ENCODE results near the gene REC114. TPM values are rescaled to one million over a fixed set of nuclear protein-coding genes. Genes with fewer than 3 reads are reported as not detected.

The REC114 gene
- total and polyA plus RNA-seq, 9 of the 15 experiments (the other 6 are each of a cell fraction or from before 2014, with no cell fraction given) = 0.07 to 0.24 TPM; not detected in 7

DNA sequence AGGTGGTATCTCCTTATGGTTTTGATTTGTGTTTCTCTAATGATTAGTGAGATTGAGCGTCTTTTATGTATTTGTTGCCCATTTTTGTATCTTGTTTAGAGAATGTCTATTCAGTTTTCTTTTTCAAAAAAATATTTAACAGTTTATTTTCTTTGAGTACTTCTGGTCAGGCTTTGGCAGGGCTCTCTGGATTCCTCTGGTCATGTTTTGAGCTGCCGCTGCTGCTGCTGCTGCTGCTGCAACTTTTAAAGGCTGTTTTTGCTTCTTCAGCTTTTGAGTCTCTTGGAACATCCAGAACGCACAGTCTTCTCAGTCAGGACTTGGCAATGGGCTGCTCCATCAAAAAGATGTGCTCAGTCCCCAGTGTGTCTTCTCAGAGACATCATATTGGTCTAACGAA is 40.1 kb downstream of the REC114 start:
- Histone ChIP-seq H3K4me3 (no peak overlapping the region), H3K27ac (ENCODE audit: extremely low read depth, low read depth, low read length) (no peak overlapping the region), H3K4me2 (ENCODE audit: insufficient read depth, low read length) (no peak overlapping the region), H3K9me3 (replicated peaks; ENCODE audit: control insufficient read depth, insufficient read depth, low read depth, low read length) (no peaks in the 10 kb centered on the region), H3K9me1 (ENCODE audit: control insufficient read depth, insufficient read depth, low read length) (no peaks in the 10 kb centered on the region), H3K36me3 (ENCODE audit: control insufficient read depth, insufficient read depth, low read length) (no peaks in the 10 kb centered on the region), H4K20me1 (replicated peaks; ENCODE audit: control insufficient read depth, insufficient read depth, low read length) (no peaks in the 10 kb centered on the region), H3K79me2 (ENCODE audit: control insufficient read depth, insufficient read depth, low read length) (no peaks in the 10 kb centered on the region), H2AFZ (ENCODE audit: low read depth, low read length) (peak overlapping the region; percentile 51; the same call in 1 of the 2 replicates), H3K9ac (ENCODE audit: insufficient read depth in 1 of 2, low read depth in 2 of 2, low read length in 2 of 2) (no peak overlapping the region), H3K4me1 (replicated peaks in 1 of 2; ENCODE audit: control insufficient read depth in 2 of 2, insufficient read depth in 2 of 2, low read length in 2 of 2) (peaks cover 11 to 17% of the 10 kb centered on the region in 2 experiments; a peak in 4 of 5 replicates), H3K27me3 (ENCODE audit: control insufficient read depth in 2 of 2, insufficient read depth in 2 of 2, low read length in 2 of 2) (no peaks in the 10 kb centered on the region)
- ATAC-seq (no peak), FAIRE-seq (no peak), DNase-seq (ENCODE audit: extremely low read depth in 1 of 4, low spot score in 3 of 4) (no peak)
- ChIA-PET POLR2A (no interaction called here), CTCF (ENCODE audit: low intra/inter-chr PET ratio) (no interaction called here)
- no TSS peak for BruUV-seq (replicated peaks)
- WGBS (ENCODE audit: insufficient coverage, low coverage, missing lambda C conversion rate) = 43% methylated on average over 4 of the region's 4 CpGs
- intact Hi-C loops (cut with micrococcal nuclease) = no loop called here
- in situ Hi-C loops (cut with MboI) = no loop called here
- TF ChIP-seq HDAC1 (IDR thresholded peaks at IDR 0.05) (no peak), PCBP2 (IDR thresholded peaks at IDR 0.05; ENCODE audit: low read depth, low read length, poor library complexity, severe bottlenecking) (no peak), BRF1 (IDR thresholded peaks at IDR 0.05; ENCODE audit: borderline replicate concordance, extremely low read depth, insufficient read length) (no peak), MEIS2 (IDR thresholded peaks at IDR 0.05; ENCODE audit: partially characterized antibody) (no peak), HMG20A (CRISPR knock-in tag; conservative IDR thresholded peaks at IDR 0.05) (no peak), FOXA3 (CRISPR knock-in tag; conservative IDR thresholded peaks at IDR 0.05 in 1 of 2, IDR thresholded peaks at IDR 0.05 in 1 of 2) (no peak), HOXB6 (CRISPR knock-in tag; IDR thresholded peaks at IDR 0.05; ENCODE audit: borderline replicate concordance) (no peak), BRCA1 (IDR thresholded peaks at IDR 0.05) (no peak), BRCA1 (CRISPR knock-in tag; IDR thresholded peaks at IDR 0.05) (no peak), NR3C1 (CRISPR knock-in tag; IDR thresholded peaks at IDR 0.05) (no peak)
- TF ChIP-seq, protein P1, sequence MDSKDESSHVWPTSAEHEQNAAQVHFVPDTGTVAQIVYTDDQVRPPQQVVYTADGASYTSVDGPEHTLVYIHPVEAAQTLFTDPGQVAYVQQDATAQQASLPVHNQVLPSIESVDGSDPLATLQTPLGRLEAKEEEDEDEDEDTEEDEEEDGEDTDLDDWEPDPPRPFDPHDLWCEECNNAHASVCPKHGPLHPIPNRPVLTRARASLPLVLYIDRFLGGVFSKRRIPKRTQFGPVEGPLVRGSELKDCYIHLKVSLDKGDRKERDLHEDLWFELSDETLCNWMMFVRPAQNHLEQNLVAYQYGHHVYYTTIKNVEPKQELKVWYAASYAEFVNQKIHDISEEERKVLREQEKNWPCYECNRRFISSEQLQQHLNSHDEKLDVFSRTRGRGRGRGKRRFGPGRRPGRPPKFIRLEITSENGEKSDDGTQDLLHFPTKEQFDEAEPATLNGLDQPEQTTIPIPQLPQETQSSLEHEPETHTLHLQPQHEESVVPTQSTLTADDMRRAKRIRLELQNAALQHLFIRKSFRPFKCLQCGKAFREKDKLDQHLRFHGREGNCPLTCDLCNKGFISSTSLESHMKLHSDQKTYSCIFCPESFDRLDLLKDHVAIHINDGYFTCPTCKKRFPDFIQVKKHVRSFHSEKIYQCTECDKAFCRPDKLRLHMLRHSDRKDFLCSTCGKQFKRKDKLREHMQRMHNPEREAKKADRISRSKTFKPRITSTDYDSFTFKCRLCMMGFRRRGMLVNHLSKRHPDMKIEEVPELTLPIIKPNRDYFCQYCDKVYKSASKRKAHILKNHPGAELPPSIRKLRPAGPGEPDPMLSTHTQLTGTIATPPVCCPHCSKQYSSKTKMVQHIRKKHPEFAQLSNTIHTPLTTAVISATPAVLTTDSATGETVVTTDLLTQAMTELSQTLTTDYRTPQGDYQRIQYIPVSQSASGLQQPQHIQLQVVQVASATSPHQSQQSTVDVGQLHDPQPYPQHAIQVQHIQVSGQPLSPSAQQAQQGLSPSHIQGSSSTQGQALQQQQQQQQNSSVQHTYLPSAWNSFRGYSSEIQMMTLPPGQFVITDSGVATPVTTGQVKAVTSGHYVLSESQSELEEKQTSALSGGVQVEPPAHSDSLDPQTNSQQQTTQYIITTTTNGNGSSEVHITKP (IDR thresholded peaks at IDR 0.05; ENCODE audit: partially characterized antibody) = no peak
- TF ChIP-seq, protein P2, sequence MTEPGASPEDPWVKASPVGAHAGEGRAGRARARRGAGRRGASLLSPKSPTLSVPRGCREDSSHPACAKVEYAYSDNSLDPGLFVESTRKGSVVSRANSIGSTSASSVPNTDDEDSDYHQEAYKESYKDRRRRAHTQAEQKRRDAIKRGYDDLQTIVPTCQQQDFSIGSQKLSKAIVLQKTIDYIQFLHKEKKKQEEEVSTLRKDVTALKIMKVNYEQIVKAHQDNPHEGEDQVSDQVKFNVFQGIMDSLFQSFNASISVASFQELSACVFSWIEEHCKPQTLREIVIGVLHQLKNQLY (CRISPR knock-in tag; conservative IDR thresholded peaks at IDR 0.05) = no peak
- TF ChIP-seq, protein P3, sequence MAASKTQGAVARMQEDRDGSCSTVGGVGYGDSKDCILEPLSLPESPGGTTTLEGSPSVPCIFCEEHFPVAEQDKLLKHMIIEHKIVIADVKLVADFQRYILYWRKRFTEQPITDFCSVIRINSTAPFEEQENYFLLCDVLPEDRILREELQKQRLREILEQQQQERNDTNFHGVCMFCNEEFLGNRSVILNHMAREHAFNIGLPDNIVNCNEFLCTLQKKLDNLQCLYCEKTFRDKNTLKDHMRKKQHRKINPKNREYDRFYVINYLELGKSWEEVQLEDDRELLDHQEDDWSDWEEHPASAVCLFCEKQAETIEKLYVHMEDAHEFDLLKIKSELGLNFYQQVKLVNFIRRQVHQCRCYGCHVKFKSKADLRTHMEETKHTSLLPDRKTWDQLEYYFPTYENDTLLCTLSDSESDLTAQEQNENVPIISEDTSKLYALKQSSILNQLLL (CRISPR knock-in tag; IDR thresholded peaks at IDR 0.05; ENCODE audit: borderline replicate concordance) = no peak
- TF ChIP-seq, protein P4, sequence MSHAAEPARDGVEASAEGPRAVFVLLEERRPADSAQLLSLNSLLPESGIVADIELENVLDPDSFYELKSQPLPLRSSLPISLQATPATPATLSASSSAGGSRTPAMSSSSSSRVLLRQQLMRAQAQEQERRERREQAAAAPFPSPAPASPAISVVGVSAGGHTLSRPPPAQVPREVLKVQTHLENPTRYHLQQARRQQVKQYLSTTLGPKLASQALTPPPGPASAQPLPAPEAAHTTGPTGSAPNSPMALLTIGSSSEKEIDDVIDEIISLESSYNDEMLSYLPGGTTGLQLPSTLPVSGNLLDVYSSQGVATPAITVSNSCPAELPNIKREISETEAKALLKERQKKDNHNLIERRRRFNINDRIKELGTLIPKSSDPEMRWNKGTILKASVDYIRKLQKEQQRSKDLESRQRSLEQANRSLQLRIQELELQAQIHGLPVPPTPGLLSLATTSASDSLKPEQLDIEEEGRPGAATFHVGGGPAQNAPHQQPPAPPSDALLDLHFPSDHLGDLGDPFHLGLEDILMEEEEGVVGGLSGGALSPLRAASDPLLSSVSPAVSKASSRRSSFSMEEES (CRISPR knock-in tag; IDR thresholded peaks at IDR 0.05) = no peak

All from K562 (cell line).